OCI-LY7 (cell line): Measurements from ENCODE around the gene SLC30A2.

Experiments
- CTCF ChIP-seq: fragments of 200-600 bp; sonication (generic); conservative IDR thresholded peaks from 2 replicates; pipeline ENCODE4 v1.5.1; 2014; ENCODE audit warnings: mild to moderate bottlenecking, antibody characterized with exemption, low read length, moderate library complexity, mixed read lengths
- EZH2phosphoT487 ChIP-seq: fragments of 200-600 bp; sonication (generic); IDR thresholded peaks from 2 replicates; pipeline ENCODE4 v1.6.1; 2018; ENCODE audit warnings: low read depth, borderline replicate concordance, mild to moderate bottlenecking, mixed run types, antibody characterized with exemption, low read length, moderate library complexity, mixed read lengths

GRCh38 chr1:26092422-26092821 lies 46.5 kb upstream of the SLC30A2 start:
- no peak for TF ChIP-seq CTCF
- no peak for TF ChIP-seq EZH2phosphoT487
